CD4-positive, alpha-beta T cell treated with Interleukin-1 beta for 1 hour (primary cell): Measurements from ENCODE around the gene NPIPB8.
"Not testable (repeated sequence)": the region's sequence is repeated elsewhere in the genome, so short reads cannot be mapped to it uniquely, and the experiment has no call there.

Experiments
- DNase-seq, 2 donors: peaks; one replicate each; pipeline ENCODE4 v3.0.0-alpha.2; 2020 to 2022

The NPIPB8 gene

GRCh38 chr16:28636093-28636823 lies 1.6 kb upstream of the NPIPB8 start:
- DNase-seq: not testable (repeated sequence)

DNA sequence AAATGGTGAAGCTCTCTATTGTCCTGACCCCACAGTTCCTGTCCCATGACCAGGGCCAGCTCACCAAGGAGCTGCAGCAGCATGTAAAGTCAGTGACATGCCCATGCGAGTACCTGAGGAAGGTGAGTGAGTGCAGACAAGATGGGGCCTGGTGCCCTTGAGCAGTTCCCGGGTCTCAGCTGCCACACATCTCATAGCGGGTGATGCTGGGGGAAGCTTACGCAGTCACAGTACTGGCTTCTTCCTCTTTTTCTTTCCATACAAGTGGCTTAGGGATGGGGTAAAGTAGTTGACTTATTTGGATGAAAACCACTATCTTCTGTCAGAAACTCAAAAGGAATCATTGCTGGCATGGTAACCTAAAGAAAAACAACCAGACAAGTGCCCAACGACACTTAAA lies 494 bp downstream of the NPIPB8 start:
- DNase-seq: not testable (repeated sequence)

- not testable (repeated sequence) for DNase-seq
Observed at GRCh38 chr16:28639959-28640358, 2.1 kb downstream of the NPIPB8 start.

- DNase-seq: not testable (repeated sequence)
Observed at GRCh38 chr16:28666264-28666663, 28.4 kb downstream of the NPIPB8 start.

DNA sequence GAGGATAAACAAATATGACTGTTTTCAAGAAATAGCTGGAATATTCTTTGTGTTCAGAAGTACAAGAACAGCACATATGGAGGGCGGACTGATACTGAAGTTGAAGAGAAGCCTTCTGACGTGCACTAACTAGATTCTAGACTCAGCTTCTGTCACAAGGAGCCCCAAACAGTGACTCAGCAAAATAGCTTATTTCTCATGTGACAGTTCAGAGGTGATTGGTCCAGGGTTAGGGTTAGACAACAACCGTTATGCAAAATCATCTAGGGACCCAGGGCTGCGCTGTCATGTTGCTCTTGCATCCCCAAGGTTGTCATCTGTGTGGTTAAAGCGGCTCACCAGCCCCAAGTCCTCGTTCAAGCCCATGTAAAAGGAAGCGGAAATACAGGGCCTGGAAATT lies 29.6 kb downstream of the NPIPB8 start:
- DNase-seq: not testable (repeated sequence)

- DNase-seq: not testable (repeated sequence)
Observed at GRCh38 chr16:28668199-28668598, 30.3 kb downstream of the NPIPB8 start.

DNA sequence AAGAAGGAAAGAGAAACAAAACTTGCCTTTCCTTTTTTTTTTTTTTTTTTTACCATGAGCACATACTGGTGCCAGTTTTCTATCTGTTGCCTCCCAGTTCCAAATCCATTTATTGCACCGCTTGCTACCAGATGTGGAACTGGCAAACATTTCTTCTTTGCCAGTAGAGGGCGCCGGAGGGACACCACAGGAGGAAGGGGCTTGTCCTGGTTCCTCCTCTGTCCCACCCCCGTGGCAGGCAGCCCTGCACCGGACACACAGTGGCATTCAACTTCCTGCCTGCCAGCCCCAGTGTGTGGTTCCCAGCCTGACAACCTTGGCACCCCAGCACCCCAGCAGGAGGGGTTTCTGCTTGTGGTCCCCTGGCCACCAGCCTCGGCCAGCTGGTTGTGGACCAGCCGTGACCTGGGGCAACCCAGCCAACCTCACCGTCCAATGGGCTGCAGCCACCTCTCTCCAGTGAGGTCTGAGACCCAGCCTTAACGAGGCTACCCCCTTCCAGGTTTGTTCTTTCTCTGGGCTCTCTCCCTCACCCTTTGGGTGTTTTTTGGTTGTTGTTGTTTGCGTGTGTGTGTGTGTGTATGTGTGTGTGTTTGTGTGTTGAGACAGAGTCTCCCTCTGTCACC lies 50.6 kb downstream of the NPIPB8 start:
- not testable (repeated sequence) for DNase-seq

DNA sequence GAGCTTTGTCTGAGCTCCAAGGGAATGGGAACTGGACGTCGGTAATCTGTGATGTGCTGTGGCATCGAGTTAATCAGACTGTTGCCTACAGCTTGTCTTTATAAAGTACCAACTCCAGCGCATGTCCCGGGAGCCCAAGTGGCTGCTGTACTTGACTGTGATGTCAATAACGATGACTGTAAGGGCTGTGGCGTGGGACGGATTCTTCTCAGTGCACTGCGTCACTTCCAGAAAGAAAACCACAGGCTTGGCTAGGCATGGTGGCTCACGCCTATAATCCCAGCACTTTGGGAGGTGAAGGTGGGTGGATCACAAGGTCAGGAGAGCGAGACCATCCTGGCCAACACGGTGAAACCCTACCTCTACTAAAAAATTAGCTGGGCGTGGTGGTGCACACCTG lies 51.6 kb downstream of the NPIPB8 start:
- DNase-seq: not testable (repeated sequence)

DNA sequence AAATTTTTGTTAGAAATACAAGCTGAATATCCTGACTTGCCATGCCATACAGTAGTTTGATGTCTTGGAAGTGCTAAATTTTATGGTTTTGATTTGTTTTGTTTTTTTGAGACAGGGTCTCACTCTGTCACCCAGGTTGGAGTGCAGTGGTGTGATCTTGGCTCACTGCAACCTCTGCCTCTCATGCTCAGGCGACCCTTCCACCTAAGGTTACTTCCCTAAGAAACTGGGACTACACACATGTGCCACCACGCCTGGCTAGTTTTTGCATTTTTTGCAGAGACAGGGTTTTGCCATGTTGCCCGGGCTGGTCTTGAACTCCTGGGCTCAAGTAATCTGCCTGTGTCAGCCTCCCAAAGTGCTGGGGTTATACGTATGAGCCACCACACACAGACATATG lies 53.9 kb downstream of the NPIPB8 start:
- DNase-seq: not testable (repeated sequence)

DNA sequence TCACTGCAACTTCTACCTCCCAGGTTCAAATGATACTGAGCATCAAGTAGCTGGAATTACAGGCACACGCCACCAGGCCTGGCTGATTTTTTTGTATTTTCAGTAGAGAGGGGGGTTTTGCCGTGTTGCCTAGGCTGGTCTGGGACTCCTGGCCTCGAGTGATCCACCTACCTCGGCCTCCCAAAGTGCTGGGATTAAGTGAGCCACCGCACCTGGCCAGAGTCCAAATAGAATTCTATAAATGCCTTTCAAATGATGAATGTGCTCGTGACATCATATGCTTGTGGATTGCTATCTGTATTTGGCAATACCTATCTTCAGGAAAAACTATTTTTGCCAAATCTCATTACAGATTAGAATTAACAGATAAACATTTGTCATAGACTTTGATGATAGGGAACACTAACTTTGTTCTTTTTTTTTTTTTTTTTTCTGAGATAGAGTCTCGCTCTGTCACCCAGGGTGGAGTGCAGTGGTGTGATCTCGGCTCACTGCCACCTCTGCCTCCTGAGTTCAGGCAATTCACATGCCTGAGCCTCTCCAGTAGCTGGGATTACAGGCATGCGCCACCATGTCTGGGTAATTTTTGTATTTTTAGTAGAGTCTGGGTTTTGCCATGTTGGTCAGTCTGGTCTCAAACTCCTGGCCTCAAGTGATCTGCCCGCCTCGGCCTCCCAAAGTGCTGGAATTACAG lies 55.5 kb downstream of the NPIPB8 start:
- not testable (repeated sequence) for DNase-seq

- not testable (repeated sequence) for DNase-seq
Observed at GRCh38 chr16:28699792-28700191, 61.9 kb downstream of the NPIPB8 start.

- not testable (repeated sequence) for DNase-seq
Observed at GRCh38 chr16:28700349-28700748, 62.5 kb downstream of the NPIPB8 start.

GRCh38 chr16:28701384-28701783 lies 63.5 kb downstream of the NPIPB8 start:
- not testable (repeated sequence) for DNase-seq

DNA sequence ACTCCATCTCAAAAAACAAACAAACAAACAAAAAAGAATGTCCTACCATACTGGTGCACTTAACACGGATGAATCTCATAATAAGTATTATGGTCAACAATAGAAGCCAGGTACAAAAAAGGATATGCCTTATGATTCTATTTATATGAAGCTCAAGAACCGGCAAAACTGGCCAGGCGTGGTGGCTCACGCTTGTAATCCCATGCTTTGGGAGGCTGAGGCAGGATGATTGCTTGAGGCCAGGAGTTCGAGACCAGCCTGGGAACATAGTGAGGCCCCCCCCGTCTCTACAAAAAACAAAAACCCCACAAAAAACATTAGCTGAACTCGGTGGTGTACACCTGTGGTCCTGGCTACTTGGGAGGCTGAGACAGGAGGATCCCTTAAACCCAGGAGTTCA lies 66.4 kb downstream of the NPIPB8 start:
- DNase-seq: not testable (repeated sequence)
